Stimulated activated CD4-positive, alpha-beta T cell treated with anti-CD3 and anti-CD28 coated beads, Interleukin-1b, Interleukin-23, amount 100 ng/mL, for 4 hours (primary cell): ENCODE measurements around the gene DOHH.
A peak's percentile ranks its signal among the peaks of the same experiment; 100 is the strongest.
"Not testable (repeated sequence)": the region's sequence is repeated elsewhere in the genome, so short reads cannot be mapped to it uniquely, and the experiment has no call there.

Source experiments
- DNase-seq, 2 donors: peaks; one replicate each; pipeline ENCODE4 v3.0.0-alpha.2; 2020; ENCODE audit warnings: low read depth in 2 of 2

Gene DOHH

GRCh38 chr19:3519126-3519525 lies 18.7 kb upstream of the DOHH start:
- DNase-seq, result no peak

DNA sequence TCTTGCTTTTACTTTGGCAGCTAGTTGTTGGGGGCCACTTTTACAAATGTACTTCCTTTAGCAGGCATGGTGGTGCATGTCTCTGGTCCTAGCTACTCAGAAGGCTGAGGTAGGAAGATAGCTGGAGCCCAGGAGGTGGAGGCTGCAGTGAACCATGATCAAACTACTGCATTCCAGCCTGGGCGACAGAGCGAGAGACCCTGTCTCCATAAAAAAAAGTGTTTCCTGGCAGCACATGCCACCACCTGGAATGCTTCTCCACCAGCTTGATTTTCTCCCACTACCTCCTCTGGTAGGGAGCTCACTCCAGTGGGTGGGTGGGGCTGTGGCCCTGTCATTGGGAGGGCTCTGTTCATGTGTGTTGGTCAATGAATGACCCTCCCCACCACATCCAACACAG lies 18.2 kb upstream of the DOHH start:
- DNase-seq, result no peak

DNA sequence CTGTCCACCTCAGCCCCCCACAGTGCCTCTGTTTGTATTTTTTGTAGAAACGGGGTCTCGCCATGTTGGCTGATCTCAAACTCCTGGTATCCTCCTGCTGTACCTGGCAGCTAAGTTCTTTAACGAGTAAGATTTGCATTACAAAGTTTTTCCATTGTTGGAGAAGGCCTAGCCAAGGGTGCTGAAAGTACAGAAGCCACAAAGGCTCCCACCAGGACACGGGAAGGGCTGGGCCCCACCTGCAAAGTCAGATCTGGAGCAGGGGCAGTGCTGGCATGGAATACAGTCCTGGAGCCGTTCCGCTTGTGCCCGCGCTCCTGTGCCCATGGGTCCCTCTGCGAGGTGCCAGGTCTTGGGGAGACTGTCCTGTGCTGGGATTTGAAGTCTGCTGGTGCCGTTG lies 17.8 kb upstream of the DOHH start:
- DNase-seq, result no peak

DNA sequence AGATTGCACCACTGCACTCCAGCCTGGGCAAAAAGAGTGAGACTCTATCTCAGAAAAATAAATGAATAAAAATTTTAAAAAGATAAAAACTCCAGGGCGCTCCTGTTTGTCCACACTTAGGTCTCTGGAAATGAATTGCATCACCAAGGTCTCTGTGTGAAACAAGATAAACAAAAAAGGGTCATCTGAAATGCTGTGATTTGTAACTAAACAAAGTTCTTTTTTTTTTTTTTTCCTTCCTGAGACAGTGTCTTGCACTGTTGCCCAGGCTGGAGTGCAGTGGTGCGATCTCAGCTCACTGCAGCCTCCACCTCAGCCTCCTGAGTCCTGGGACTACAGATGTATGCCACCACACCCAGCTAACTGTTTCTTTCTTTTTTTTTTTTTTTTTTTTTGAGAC lies 17.2 kb upstream of the DOHH start:
- DNase-seq, result no peak

- no peak for DNase-seq
Measured at GRCh38 chr19:3516675-3517207, 16.3 kb upstream of the DOHH start.

DNA sequence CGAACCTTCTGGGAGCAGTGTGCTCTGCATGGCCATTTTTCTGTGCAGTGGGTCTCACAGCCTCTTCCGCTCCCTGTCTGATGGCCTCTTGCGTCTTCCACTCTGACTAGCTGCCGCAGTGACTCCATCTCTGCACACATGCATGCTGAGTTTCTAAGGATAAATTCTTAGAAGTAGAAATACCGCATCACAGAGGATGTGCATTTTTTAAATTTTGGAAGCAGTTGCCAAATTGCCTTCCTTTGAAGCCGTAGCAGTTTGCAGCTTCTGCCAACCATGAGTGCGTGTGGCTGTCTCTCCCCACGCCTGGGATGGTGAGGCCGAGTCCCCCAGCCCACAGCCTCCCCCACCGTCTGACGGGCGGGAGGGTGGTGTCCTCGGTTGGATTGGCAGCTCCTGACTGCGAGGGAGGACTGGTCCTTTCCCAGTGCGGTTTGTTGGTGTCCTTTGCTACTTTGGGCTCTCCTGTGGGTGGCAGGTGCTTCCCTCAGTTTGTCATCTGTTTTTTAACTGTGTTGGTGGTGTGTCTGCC lies 15.5 kb upstream of the DOHH start:
- DNase-seq, result no peak

GRCh38 chr19:3514930-3515329 lies 14.5 kb upstream of the DOHH start:
- DNase-seq, result no peak

- no peak for DNase-seq
Measured at GRCh38 chr19:3513229-3514140, 13.0 kb upstream of the DOHH start.

DNA sequence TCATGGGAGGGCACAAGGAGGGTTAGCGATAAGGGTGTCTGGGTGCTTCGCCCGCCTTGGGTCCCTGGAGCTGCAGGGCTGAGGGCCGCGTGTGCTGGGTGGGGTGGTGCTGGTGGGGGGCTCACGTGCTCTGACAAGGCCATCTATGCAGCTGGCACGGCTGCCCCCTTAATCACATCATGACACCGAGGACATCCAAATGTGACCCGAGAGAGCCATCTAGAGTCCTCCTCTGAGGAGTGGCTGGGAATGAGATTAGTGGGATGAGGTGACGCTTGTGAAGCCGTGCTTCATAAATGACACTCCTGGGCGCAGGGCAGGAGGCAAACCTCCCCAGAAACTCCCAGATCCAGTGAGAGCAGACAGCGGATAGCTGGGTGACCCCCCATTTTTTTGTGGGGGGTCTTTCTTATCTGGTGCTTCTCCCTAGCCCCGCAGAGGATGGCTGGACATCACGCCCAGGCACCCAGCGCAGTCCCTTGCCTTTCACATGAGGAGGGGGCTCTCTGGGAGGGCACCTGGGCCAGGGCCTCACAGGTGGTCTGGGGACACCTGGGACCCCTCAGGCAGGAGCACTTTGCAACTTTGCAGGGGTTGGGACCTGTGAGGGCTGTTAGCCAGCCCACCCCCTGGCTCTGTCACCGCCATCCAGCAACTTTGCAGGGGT lies 12.2 kb upstream of the DOHH start:
- no peak for DNase-seq

DNA sequence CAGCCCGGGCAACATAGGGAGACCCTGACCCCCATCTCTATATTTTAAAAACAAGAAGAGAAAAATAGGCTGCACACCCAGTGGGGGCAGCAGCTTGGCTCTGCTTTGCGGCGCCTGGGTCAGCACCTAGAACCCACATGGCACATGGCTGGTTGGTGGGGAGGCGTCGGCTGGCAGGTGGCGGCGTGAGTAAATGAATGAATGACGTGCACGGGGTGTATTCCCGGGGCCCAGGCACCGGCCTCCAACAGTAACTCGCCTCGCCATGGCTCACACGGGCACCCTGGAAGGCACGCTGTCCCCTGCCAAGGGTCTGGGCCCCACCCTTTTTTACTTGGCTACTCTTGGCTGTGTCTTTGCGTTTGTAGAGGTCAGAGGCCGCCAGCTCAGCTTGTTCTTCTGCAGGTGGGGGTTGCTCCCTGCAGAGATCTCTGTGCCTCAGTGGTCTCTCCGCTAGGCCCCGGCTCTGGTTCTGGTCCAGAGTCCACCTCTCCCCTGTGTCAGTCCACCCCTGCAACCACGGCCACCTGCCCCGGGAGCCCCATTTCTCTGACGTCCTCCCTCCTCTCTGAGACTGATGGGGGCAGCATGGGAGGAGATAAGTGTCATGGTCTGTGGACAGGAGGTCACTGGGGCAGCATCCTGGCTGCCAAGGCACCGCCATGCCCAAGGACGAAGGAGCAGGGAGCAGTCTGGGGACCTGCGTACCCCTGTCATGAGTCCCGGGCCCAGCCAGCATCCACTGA lies 11.2 kb upstream of the DOHH start:
- no peak for DNase-seq

- no peak for DNase-seq
Measured at GRCh38 chr19:3510727-3511126, 10.3 kb upstream of the DOHH start.

DNA sequence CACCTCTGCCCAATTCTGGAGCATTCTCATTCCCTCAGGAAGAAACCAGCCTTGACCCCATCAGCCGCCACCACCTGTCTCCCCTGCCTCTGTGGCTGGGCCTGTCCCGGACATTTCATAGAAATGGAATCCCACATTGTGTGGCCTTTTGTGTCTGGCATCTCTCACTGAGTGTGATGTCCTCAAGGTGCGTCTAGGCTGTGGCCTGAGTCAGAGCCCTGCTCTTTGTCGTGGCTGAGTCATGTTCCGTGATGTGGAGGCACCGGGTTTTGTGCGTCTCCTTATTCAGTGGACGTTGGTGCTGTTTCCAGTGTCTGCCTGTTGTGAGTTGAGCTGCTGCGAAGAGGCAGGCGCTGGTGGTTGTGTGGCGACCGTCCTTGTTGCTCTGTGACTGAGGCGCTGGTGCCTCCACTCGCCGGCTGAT lies 9.1 kb upstream of the DOHH start:
- DNase-seq, result no peak

DNA sequence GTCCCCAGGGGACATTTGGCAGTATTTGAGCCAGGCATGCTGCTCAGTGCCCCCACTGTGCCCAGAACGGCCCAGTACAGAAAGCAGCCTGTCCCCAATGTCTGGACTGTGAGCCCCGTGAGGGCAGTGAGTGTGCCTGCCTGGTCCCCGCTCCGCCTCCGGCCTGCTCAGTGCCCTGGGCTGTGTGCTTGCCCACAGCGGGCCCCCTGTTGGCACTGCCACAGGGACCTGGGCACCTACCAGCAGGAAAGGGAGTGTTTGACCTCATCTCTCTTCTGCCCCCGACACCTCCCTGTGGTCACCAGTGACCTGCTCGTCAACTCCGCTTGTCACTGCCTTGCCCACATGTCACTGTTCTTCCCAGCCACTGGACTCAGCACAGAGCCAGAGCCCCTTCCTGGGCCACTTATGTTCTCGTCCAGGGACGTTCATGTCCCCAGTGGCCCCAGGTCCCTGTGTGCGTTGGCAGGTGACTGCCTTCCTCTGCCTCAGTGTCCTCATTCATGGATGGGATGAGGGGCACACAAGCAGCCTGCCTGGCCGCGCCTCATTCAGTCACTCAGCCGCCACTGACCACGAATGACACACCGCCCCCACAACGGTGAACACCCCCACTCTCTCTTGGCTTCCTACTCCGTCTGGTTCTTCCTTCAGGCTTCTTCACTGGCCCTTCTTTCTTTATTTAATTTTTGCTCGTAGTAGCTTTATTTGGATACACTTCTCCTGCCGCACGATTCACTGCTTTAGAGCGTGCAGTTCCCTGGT lies 8.5 kb upstream of the DOHH start:
- no peak for DNase-seq

DNA sequence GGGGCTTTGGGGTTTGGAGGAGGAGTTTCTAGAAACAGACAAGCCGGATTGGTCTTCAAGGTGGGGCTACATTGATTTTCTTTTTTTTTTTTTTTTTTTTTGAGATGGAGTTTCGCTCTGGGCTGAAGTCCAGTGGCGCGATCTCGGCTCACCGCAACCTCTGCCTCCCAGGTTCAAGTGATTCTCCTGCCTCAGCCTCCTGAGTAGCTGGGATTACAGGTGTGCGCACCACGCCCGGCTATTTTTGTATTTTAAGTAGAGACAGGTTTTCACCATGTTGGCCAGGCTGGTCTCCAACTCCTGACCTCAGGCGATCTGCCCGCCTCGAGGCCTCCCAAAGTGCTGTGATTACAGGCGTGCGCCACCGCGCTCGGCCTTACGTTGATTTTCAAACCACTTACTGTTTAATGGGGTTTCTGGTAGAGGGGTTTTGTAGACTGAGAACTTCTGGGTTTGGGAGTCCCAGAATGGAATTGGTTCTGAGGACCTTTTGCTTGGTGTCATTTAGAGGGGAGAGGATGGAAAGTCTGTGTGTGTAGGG lies 7.7 kb upstream of the DOHH start:
- DNase-seq, result not testable (repeated sequence)

GRCh38 chr19:3507371-3508120 lies 7.1 kb upstream of the DOHH start:
- DNase-seq, result peak in 1 of 2 donors; percentile 34

DNA sequence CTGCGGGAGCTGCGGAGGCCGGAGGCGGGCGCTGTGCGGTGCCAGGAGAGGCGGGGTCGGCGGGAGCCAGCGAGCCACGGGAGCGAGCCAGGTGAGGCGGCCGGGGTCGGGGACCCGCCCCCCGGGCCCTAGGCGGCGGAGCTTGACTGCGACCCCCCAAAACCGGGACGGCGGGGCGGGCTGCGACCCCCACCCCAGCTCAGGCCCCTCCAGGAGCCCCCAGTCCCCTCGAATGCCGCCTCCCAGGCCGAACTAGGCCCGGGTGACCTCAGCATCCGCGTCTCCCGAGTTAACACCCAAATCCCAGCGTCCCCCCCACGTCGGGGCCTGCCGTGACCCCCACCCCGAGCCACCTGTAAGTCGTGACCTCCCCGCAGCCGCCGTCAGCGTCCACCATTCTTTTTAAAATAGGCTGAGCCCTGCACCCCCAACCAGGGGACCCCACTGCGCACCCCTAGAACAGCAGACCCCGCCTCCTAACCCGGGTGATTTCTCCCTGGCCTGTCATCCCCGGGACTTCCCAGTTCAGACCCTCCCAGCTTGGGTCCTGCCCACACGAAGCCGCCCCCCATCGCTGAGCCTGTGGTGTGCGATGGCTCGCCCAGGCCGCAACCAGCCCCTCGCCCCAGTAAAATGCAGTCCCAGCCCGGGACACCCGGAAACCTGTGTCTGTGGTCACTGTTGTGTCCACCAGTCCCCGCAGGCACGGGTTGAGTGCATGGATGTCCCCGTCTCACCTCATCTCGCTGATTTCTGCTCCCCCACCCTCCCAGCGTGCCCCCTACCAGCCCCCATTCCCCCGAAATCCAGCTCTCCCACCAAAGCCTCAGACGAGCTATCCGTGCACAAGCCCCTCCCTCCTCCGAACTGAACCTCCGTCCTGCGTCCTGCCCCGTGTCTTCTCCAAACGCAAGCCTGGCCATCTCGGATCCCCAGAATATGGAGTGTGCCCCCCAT lies 6.2 kb upstream of the DOHH start:
- DNase-seq, result peak in 1 of 2 donors; percentile 12

- DNase-seq, result peak; percentile 99 to 100
Measured at GRCh38 chr19:3505598-3506383, 5.3 kb upstream of the DOHH start, which contains the start of gene FZR1. Gene FZR1 (plus strand): TSS chr19:3506311. CDS start chr19:3522990, 16,679 bp downstream.

- no peak for DNase-seq
Measured at GRCh38 chr19:3504735-3505134, 4.3 kb upstream of the DOHH start.
